OCI-LY1 (cell line): ENCODE measurements around the gene RASGRF1.
A peak's percentile ranks its signal among the peaks of the same experiment; 100 is the strongest.

Experiments used
- H2AFZ ChIP-seq: fragments of 200-600 bp; sonication (generic), shearing (Covaris generic); 2 replicates; pipeline ENCODE4 v1.6.0; 2014; ENCODE audit warnings: antibody characterized with exemption, mild to moderate bottlenecking, low read length
- H3F3A ChIP-seq: fragments of 200-600 bp; sonication (generic), shearing (Covaris generic); 2 replicates; pipeline ENCODE4 v1.6.0; 2014; ENCODE audit warnings: mild to moderate bottlenecking, antibody characterized with exemption, low read length, moderate library complexity; ENCODE audit not compliant: insufficient read depth
- H3K27ac ChIP-seq: fragments of 200-600 bp; sonication (generic); 2 replicates; pipeline ENCODE4 v1.5.1; 2014; ENCODE audit warnings: low read length, mixed run types, mild to moderate bottlenecking, low read depth; ENCODE audit not compliant: poor library complexity, severe bottlenecking
- H3K27me3 ChIP-seq: fragments of 200-600 bp; sonication (generic); 2 replicates; pipeline ENCODE4 v1.6.0; 2014; ENCODE audit warnings: antibody characterized with exemption, mild to moderate bottlenecking, low read length, moderate library complexity; ENCODE audit not compliant: insufficient read depth
- H3K36me3 ChIP-seq: fragments of 200-600 bp; sonication (generic); 2 replicates; pipeline ENCODE4 v1.6.1; 2014; ENCODE audit warnings: mild to moderate bottlenecking, antibody characterized with exemption, low read length, moderate library complexity, mixed read lengths; ENCODE audit not compliant: insufficient read depth
- H3K4me1 ChIP-seq: fragments of 200-600 bp; sonication (generic); 2 replicates; pipeline ENCODE4 v1.5.1; 2014; ENCODE audit warnings: mild to moderate bottlenecking, low read length, moderate library complexity; ENCODE audit not compliant: insufficient read depth, severe bottlenecking
- H3K4me2 ChIP-seq: fragments of 200-600 bp; sonication (generic), shearing (Covaris generic); 2 replicates; pipeline ENCODE4 v1.6.1; 2014; ENCODE audit warnings: low read length
- H3K4me3 ChIP-seq: fragments of 200-600 bp; sonication (generic); 2 replicates; pipeline ENCODE4 v1.5.1; 2014; ENCODE audit warnings: low read length, low read depth, mild to moderate bottlenecking, mixed read lengths; ENCODE audit not compliant: poor library complexity, severe bottlenecking
- H3K79me2 ChIP-seq: fragments of 200-600 bp; shearing (Covaris generic); 2 replicates; pipeline ENCODE4 v1.6.1; 2016; ENCODE audit warnings: mixed run types, low read length, mixed read lengths; ENCODE audit not compliant: insufficient read depth
- H3K9ac ChIP-seq: fragments of 200-600 bp; sonication (generic), shearing (Covaris generic); 2 replicates; pipeline ENCODE4 v1.6.1; 2014; ENCODE audit warnings: mild to moderate bottlenecking, low read length, mixed read lengths
- H3K9me2 ChIP-seq: fragments of 200-600 bp; sonication (generic), shearing (Covaris generic); 2 replicates; pipeline ENCODE4 v1.6.1; 2014; ENCODE audit warnings: low read depth, mild to moderate bottlenecking, low read length, mixed read lengths
- H3K9me3 ChIP-seq: fragments of 200-600 bp; shearing (Covaris generic); 2 replicates; pipeline ENCODE4 v1.6.1; 2014; ENCODE audit warnings: low read length, mixed read lengths
- H4K20me1 ChIP-seq: fragments of 200-600 bp; sonication (generic), shearing (Covaris generic); 2 replicates; pipeline ENCODE4 v1.6.0; 2016; ENCODE audit warnings: mild to moderate bottlenecking, low read length; ENCODE audit not compliant: insufficient read depth
- EZH2 ChIP-seq: fragments of 200-600 bp; sonication (generic), shearing (Covaris generic); IDR thresholded peaks from 2 replicates; pipeline ENCODE4 v1.8.0; 2017; ENCODE audit warnings: borderline replicate concordance, mixed run types, mild to moderate bottlenecking, antibody characterized with exemption, low read length, moderate library complexity, mixed read lengths
- TF ChIP-seq, protein P1 (sequence below): fragments of 200-600 bp; sonication (generic), shearing (Covaris generic); IDR thresholded peaks from 2 replicates; pipeline ENCODE4 v1.5.1; 2017; ENCODE audit warnings: mild to moderate bottlenecking, antibody characterized with exemption, low read length, moderate library complexity, mixed read lengths

Gene RASGRF1

DNA sequence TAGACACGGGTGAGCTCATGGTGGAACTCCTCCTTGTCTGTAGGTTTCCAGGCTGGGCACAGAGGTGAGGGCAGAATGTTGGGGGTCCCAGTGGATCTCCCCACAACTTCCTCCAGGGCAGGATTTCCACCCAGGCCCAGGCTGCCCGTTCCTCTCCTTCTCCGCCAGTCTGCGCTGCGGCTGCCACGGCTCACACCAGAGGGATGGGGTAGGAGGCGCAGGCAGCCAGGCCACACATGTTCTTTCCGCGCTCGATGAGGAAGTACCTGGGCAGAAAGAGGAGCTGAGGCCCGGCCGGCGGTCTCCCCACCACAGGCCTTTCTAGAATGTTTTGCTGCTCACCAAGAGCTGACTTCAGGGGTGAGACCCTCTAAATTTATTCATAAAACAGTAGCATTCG, 168.6 kb downstream of the RASGRF1 start:
- no peak for TF ChIP-seq EZH2
- TF ChIP-seq, protein P1, sequence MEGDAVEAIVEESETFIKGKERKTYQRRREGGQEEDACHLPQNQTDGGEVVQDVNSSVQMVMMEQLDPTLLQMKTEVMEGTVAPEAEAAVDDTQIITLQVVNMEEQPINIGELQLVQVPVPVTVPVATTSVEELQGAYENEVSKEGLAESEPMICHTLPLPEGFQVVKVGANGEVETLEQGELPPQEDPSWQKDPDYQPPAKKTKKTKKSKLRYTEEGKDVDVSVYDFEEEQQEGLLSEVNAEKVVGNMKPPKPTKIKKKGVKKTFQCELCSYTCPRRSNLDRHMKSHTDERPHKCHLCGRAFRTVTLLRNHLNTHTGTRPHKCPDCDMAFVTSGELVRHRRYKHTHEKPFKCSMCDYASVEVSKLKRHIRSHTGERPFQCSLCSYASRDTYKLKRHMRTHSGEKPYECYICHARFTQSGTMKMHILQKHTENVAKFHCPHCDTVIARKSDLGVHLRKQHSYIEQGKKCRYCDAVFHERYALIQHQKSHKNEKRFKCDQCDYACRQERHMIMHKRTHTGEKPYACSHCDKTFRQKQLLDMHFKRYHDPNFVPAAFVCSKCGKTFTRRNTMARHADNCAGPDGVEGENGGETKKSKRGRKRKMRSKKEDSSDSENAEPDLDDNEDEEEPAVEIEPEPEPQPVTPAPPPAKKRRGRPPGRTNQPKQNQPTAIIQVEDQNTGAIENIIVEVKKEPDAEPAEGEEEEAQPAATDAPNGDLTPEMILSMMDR: peak; percentile 39; the same call in 1 of the 2 replicates

DNA sequence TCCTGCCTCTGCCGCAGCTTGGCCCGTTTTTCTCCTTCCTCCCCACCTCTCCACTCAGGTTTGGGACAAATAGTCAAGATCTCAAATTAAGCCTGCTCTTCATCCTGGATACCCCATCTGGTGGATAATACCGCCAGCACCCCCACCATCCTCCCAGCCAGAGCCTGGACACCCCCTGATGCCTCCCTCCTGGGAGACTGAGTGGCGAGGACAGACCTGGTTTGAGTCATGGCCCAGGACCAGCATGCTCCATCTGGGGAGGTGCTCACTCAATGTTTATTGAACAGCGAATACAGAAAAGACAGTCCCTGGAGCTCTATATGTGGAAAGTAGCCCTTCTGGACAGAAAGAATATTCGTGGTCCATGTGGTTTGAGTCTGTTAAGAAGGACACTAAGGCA, 169.1 kb downstream of the RASGRF1 start:
- Histone ChIP-seq H3K79me2 (no peaks in the 10 kb centered on the region), H3K4me2 (peak overlapping the region; percentile 4; the same call in 1 of the 2 replicates), H3K27me3 (no peaks in the 10 kb centered on the region), H3K4me3 (no peak overlapping the region), H3K9me3 (no peaks in the 10 kb centered on the region), H4K20me1 (no peaks in the 10 kb centered on the region), H2AFZ (no peak overlapping the region), H3K4me1 (peaks cover 20% of the 10 kb centered on the region), H3K27ac (peak overlapping the region; percentile 60), H3K36me3 (peaks cover 73% of the 10 kb centered on the region), H3K9ac (peak overlapping the region; percentile 33; the same call in 1 of the 2 replicates), H3K9me2 (no peaks in the 10 kb centered on the region), H3F3A (no peaks in the 10 kb centered on the region)
- no peak for TF ChIP-seq EZH2
- TF ChIP-seq, protein P1: no peak

More for the DNA sequence above, 168.6 kb downstream of the RASGRF1 start:
- Histone ChIP-seq H3K36me3 (peaks cover 77% of the 10 kb centered on the region), H3K9me2 (no peaks in the 10 kb centered on the region), H3K9me3 (no peaks in the 10 kb centered on the region), H3K4me3 (no peak overlapping the region), H3K27ac (peak overlapping the region; percentile 60), H3K4me1 (peaks cover 24% of the 10 kb centered on the region), H3F3A (no peaks in the 10 kb centered on the region), H4K20me1 (no peaks in the 10 kb centered on the region), H3K27me3 (no peaks in the 10 kb centered on the region), H3K9ac (peak overlapping the region; percentile 39; the same call in 1 of the 2 replicates), H3K79me2 (no peaks in the 10 kb centered on the region), H2AFZ (no peak overlapping the region), H3K4me2 (peak overlapping the region; percentile 4; the same call in 1 of the 2 replicates)

DNA sequence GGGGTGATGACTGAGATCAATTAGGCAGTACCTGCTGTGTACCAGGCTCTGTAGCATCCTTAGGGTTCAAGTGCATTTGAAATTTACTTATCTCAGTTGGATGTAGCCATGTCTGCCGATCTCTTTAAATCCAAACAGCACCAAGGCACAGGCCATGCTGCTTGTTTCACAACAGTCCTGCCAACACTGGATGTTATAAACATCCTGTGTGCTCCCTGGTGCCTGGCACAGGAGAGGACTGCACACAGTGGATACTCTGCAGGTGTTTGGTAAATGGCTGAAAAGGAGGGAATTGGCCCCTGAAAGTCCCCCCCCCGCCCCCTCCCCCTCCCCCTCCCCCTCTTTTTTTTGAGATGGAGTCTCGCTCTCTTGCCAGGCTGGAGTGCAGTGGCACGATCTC, 172.7 kb downstream of the RASGRF1 start:
- no peaks in the 10 kb centered on the region for H3F3A ChIP-seq
- no peak for TF ChIP-seq EZH2
- TF ChIP-seq, protein P1: no peak

More for the DNA sequence above, 172.7 kb downstream of the RASGRF1 start:
- H3K4me1 ChIP-seq: peaks cover 15% of the 10 kb centered on the region
- H3K36me3 ChIP-seq: peaks cover 60% of the 10 kb centered on the region
- no peak overlapping the region for H3K9ac ChIP-seq
- no peak overlapping the region for H3K4me2 ChIP-seq
- H3K27me3 ChIP-seq: no peaks in the 10 kb centered on the region
- H3K27ac ChIP-seq: no peak overlapping the region
- H3K4me3 ChIP-seq: no peak overlapping the region
- no peak overlapping the region for H2AFZ ChIP-seq
- H3K9me2 ChIP-seq: no peaks in the 10 kb centered on the region
- H4K20me1 ChIP-seq: no peaks in the 10 kb centered on the region
- H3K9me3 ChIP-seq: no peaks in the 10 kb centered on the region
- H3K79me2 ChIP-seq: no peaks in the 10 kb centered on the region
